ENCODE data around the gene CCP110. TPM values are rescaled to one million over a fixed set of nuclear protein-coding genes. Genes with fewer than 3 reads are reported as not detected.
A peak's percentile ranks its signal among the peaks of the same experiment; 100 is the strongest.

The CCP110 gene
- total RNA-seq, 1 experiment from 2014 or later: 15.4 TPM

DNA sequence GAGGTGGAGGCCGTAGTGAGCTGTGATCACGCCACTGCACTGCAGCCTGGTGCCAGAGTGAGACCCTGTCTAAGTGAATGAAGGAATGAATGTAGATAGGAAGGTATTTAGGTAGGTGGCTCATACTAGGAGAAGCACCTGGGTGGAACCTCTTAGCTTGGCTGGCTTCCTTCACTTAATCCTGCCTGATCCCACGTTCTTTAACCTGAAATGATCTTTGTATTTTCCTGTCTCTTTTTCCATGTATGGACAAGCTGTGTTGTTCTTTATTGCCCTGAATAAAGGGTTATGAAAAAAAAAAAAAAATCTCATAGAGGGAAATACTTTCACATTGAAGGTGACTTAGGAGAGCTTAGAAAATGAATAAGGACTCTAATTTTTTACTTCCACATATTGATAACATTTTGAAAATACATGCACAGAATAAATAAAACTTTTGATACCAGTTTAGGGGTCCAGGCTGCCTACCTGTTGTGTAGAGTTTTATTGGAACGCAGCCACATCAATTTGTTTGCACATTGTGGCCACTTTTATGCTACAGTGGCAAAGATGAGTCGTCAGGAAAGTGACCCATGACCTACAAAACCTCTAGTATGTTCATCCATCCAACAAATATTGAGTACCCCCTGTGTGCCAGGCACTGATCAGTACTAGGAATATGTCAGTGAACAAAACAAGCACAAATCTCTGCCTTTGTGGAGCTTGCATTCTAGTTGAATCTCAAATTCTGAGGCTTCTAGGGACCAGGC is 76.4 kb downstream of the CCP110 start:
- no peak for DNase-seq (ENCODE audit: low read depth)

GRCh38 chr16:19601083-19601976 is 77.6 kb downstream of the CCP110 start:
- peak; percentile 12 for DNase-seq (ENCODE audit: low read depth)

Other genes with a start within 250 kb of the CCP110 start
- not detected in 2 replicates for gene CLEC19A, start 238.2 kb upstream of the CCP110 start, total RNA-seq (2014; rRNA removed; shearing (Covaris generic))
- gene TMC5, start 106.1 kb upstream of the CCP110 start, total RNA-seq (2014; rRNA removed; shearing (Covaris generic)): not detected in 2 replicates
- gene GDE1, start 1.8 kb upstream of the CCP110 start, total RNA-seq (2014; rRNA removed; shearing (Covaris generic)): 62.0 and 68.1 TPM in 2 replicates
- gene VPS35L, start 31.8 kb downstream of the CCP110 start, total RNA-seq (2014; rRNA removed; shearing (Covaris generic)): 19.6 and 29.9 TPM in 2 replicates
- gene KNOP1, start 194.3 kb downstream of the CCP110 start, total RNA-seq (2014; rRNA removed; shearing (Covaris generic)): 9.6 and 11.3 TPM in 2 replicates
- 4.7 and 15.3 TPM in 2 replicates for gene IQCK, start 194.3 kb downstream of the CCP110 start, total RNA-seq (2014; rRNA removed; shearing (Covaris generic))

Data from RPMI7951 (cell line).